Measurements from ENCODE around the gene ADAM10. TPM values are rescaled to one million over a fixed set of nuclear protein-coding genes. Genes with fewer than 3 reads are reported as not detected.

The ADAM10 gene
- total RNA-seq, 1 experiment from 2014 or later = 159 TPM

DNA sequence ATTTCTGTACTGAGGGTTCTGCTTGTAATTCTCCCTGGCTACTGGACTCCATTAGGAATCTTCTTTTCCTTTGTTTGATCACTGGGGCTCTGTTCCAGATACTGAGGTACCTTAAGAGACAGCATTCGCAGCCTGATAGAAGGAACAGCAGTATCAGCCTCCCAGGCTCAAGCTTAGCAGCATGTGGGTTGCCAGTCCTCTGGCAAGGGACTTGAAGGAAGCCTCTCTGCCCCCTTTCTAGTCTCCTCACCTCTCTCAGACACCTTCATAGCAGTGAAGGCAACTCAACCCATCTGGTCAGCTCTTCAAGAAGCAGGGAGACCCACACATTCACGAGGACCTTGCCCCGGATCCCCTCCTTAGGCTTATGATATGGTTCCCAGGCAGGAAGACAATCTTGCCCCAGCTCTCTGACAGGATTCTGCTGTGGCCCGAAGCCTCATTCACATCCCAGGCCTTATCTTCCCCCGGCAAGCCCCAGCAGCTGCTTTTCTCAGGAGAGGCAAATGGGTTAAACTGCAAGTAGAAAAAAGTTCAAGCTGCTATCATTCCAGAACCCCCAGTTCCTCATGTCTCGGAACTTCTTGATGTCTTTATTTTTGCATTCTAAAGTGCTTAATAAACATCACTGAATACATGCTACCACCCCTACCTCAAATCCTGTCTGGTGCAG is 164.6 kb downstream of the ADAM10 start:
- H3K23ac ChIP-seq (ENCODE audit: insufficient read length, low read depth, low read length) = no peak overlapping the region
- H3K14ac ChIP-seq (ENCODE audit: insufficient read depth, low read length) = no peak overlapping the region
- H2AK5ac ChIP-seq (ENCODE audit: insufficient read length, low read length) = no peak overlapping the region
- H2AFZ ChIP-seq (ENCODE audit: low read length) = no peak overlapping the region
- Mint-ChIP-seq H3K9me3 (peaks cover 6 to 8% of the 10 kb centered on the region in 2 experiments; a peak in 4 of 5 replicates), H3K4me3 (no peak overlapping the region), H3K27ac (no peak overlapping the region), H3K27me3 (ENCODE audit: low read depth) (no peaks in the 10 kb centered on the region), H3K4me1 (peaks cover 3 to 4% of the 10 kb centered on the region in 2 experiments; a peak in 1 of 4 replicates), H3K36me3 (ENCODE audit: insufficient read depth in 1 of 3, low read depth in 3 of 3) (0 out of 7 replicates have a peak, but pooled peaks cover 0 to 7% (median 0%) of the 10 kb centered on the region in 3 experiments)
- H4K8ac ChIP-seq (replicated peaks; ENCODE audit: insufficient read length, low read depth, low read length) = no peak overlapping the region
- H3K4me1 ChIP-seq (ENCODE audit: insufficient read depth, low read length) = peaks cover 5% of the 10 kb centered on the region; the same call in 1 of the 2 replicates
- DNase-seq = no peak
- no peaks in the 10 kb centered on the region for H3K79me1 ChIP-seq (ENCODE audit: insufficient read depth, low read depth, low read length, poor library complexity, severe bottlenecking)
- TF ChIP-seq CTCF (conservative IDR thresholded peaks at IDR 0.05) = no peak
- H4K91ac ChIP-seq (ENCODE audit: insufficient read length, low read depth, low read length) = no peak overlapping the region
- H3K79me2 ChIP-seq (ENCODE audit: insufficient read depth, low read length) = no peaks in the 10 kb centered on the region
- no peak overlapping the region for H3K18ac ChIP-seq (ENCODE audit: insufficient read length, low read depth, low read length)
- no peak overlapping the region for H3T11ph ChIP-seq (ENCODE audit: low read length)
- H3K27me3 ChIP-seq (ENCODE audit: insufficient read depth, low read length) = no peaks in the 10 kb centered on the region
- H4K5ac ChIP-seq (ENCODE audit: insufficient read length, low read depth, low read length) = no peak overlapping the region
- no peak overlapping the region for H3K56ac ChIP-seq (ENCODE audit: insufficient read length, low read depth, low read length)
- no peak overlapping the region for H2BK20ac ChIP-seq (ENCODE audit: low read depth, low read length, poor library complexity, severe bottlenecking)
- H2BK5ac ChIP-seq (ENCODE audit: insufficient read length, low read length) = no peak overlapping the region
- no peak overlapping the region for H3K27ac ChIP-seq (ENCODE audit: insufficient read length, low read depth, low read length)
- H2BK120ac ChIP-seq (ENCODE audit: low read depth, low read length, poor library complexity, severe bottlenecking) = no peak overlapping the region
- H3K4ac ChIP-seq (ENCODE audit: low read depth, low read length) = no peak overlapping the region
- H3K4me2 ChIP-seq (ENCODE audit: insufficient read depth, insufficient read length, low read length) = no peak overlapping the region
- no peaks in the 10 kb centered on the region for H4K20me1 ChIP-seq (ENCODE audit: control insufficient read depth, insufficient read depth, insufficient read length)
- no peaks in the 10 kb centered on the region for H3K23me2 ChIP-seq (ENCODE audit: insufficient read length, low read depth, low read length, poor library complexity, severe bottlenecking)
- no peak overlapping the region for H3K9ac ChIP-seq (ENCODE audit: extremely low read depth, insufficient read length, low read length)
- no CpG with 5 or more reads among the region's 6 CpGs for WGBS (ENCODE audit: extremely low coverage, insufficient read length, low lambda C conversion rate)
- H2BK12ac ChIP-seq (ENCODE audit: insufficient read length, low read depth, low read length) = no peak overlapping the region
- H3K9me3 ChIP-seq (ENCODE audit: control insufficient read depth, low read depth, low read length) = no peaks in the 10 kb centered on the region
- H2BK15ac ChIP-seq (ENCODE audit: low read depth, low read length) = no peak overlapping the region

All from H9 (cell line).